SIG-M5 (cell line): Measurements from ENCODE around the gene IARS2.
"Not testable (repeated sequence)": the region's sequence is repeated elsewhere in the genome, so short reads cannot be mapped to it uniquely, and the experiment has no call there.

Source experiments
- DNase-seq: peaks from one replicate; lab custom pipeline; 2025; lab: John Stamatoyannopoulos, UW

IARS2 gene

DNA sequence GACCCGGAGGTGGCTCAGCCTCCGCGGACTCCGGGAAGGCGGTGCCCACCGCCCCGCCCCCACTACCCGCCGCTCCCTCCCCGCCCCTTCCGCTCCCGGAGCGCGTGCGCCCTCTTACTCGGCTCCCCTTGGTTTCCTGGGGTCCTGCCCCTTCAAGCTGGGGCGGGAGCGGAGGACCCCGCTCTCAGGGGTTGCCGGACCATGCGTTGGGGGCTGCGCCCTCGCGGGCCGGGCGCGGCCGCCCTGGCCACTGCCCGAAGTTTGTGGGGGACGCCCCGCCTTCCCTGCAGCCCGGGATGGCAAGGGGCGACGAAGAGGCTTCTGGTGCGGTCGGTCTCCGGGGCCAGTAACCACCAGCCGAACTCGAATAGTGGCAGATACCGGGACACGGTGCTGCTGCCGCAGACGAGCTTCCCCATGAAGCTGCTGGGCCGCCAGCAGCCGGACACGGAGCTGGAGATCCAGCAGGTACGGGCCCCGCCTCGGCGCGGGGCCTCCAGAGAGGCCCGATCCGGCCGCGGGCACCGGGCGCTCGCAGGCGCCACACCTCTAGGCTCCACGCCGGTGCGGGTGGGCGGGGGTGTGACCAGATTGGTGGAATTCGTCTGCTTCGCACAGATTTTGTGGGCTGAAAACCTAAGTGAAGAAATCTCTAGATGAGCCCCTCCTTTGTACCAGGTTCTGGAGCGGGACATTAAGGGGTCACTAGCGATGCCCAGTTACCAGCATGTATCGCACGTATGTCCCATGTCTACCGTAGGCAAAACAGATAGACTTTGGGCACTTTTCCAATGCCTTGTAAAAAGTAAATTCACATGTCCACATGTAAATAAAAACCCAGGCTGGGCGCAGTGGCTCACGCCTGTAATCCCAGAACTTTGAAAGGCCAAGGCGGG, at the start of gene IARS2:
Gene IARS2, plus strand, starts transcription at position 117 of the 896 bp plus-strand sequence. Its CDS starts 85 bp downstream, at position 202.
- DNase-seq, result peak; percentile 26

- DNase-seq, result no peak
Observed at GRCh38 chr1:220044678-220045355, 49.1 kb upstream of the IARS2 start.

DNA sequence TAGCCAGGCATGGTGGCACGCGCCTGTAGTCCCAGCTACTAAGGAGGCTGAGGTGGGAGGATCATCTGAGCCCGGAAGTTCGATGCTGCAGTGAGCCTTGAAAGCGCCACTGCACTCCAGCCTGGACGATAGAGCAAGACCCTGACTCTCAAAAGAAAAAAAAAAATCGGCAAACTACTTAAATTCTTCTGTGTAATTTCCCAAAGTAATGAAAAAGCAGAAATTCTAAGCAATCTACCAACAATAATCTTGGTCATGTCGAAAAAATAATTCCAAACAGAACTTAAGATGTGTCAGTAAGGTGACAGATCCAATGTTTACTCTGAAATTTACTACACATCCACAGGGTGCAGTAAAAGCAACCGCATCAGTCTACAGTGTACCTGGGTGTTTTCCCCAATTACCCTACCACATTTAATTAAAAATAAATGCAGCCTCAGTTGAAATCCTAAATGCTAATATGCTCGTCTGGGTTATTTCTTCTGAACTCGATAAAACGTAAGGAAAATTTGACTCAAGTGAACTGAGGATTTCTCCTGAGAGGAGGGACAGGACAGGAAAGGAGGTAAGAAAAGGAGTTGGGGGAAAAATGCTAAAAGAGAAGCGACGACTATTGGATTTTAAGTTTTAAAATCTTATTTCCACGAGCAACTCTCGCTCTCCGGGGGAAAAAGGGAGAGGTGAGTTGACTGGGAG, 48.4 kb upstream of the IARS2 start:
- no peak for DNase-seq

GRCh38 chr1:220046052-220046930, 47.6 kb upstream of the IARS2 start, which contains the start of gene EPRS1:
TSS of gene EPRS1 (minus strand) at chr1:220046505. CDS start at chr1:220046388, 117 bp downstream.
- peak; percentile 98 for DNase-seq

DNA sequence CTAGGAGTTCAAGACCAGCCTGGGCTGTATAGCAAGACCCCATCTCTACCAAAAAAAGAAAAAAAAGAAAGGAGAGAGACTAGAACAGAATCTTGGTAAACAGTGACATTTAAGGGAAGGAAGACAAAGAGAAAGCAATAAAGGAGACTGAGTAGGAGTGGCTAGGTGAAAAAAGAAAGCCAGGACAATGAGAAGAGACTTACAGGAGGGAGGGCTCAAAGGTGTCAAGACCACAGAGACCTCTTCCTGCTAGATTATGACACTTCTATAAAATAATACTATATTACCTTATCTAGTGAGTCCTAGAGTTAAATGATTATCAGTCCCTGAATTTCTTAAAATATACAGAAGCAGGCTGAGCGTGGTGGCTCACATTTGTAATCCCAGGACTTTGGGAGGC, 37.6 kb upstream of the IARS2 start:
- no peak for DNase-seq

- DNase-seq, result no peak
Observed at GRCh38 chr1:220060876-220061275, 33.1 kb upstream of the IARS2 start.

DNA sequence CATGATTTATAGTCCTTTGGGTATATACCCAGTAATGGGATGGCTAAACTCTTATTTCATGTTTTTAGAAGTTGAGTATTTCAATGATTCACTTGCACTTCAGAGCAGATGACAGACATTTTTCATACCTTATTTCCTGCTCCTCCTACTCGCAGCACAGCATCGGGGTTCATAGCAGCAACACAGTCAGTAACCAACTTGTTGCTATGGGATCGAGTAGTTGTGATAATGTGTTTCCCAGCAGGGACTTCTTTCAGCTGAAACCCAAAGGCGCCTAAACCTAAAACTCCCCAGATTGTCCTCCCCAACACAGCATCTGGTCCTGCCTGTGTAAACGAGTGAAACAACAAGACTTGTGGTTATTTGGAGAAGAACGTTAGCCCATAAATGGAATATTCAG, 31.3 kb upstream of the IARS2 start:
- no peak for DNase-seq

DNA sequence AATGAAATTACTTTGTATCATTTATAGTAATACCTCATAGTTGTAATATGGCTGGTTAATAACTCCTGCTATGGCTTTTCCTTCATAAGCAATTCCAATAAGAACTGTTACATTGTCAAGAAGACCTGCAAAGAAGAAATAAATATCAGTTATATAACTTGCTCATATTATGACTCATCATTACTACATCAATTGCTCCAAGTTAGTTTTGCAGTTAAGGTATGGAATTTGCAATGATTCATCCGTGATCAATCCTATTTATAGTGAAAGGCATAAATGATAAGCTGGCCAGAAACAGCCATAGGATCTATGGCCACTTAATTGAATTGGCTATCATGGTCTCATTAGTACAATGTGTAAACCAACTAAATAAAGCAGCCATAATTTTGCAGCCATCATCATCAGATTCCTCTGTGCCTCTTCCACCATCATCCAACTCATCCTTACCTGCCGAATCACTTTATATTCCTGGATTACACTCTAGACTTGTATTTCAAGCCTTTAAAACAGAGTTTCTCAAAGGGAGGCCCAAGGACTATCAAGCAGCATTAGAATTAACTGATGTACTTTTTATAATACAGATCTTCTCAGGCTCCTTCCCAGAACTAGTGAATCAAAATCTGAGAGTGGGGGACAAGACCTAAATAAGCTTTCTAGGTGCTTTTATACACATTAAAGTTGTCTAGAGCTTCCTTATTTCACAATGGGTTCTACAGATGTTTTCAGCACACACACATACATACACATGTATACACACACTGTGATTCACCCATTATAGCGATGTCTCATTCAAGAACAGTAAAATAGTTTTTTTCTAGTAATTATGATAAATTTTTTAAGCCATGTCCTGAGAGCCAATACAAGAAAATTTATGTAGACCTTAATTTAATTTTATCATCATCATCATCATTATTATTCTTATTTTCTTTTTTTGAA, 26.4 kb upstream of the IARS2 start:
- no peak for DNase-seq

GRCh38 chr1:220076861-220077762, 16.8 kb upstream of the IARS2 start:
- DNase-seq, result no peak

DNA sequence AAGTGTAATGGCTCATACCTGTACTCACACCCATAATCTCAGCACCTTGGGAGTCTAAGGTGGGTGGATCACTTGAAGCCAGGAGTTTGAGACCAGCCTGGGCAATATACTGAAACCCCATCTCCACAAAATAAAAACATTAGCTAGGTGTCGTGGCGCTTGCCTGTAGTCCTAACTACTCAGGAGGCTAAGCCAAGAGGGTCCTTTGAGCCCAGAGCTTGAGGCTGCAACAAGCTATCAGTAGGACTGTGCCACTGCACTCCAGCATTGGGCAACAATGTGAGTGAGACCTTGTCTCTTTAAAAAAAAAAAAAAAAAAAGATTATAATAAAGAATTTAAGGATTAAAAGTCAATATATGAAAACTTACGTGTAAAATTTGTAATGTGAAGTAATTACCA, 16.0 kb upstream of the IARS2 start:
- no peak for DNase-seq

GRCh38 chr1:220084460-220084859, 9.5 kb upstream of the IARS2 start:
- no peak for DNase-seq

- not testable (repeated sequence) for DNase-seq
Observed at GRCh38 chr1:220086261-220086686, 7.7 kb upstream of the IARS2 start.

- DNase-seq, result peak; percentile 94
Observed at GRCh38 chr1:220089650-220090556, 4.0 kb upstream of the IARS2 start, which contains the start of gene BPNT1. TSS of gene BPNT1 (minus strand) at chr1:220089788. CDS start at chr1:220079846, 9,942 bp downstream.

GRCh38 chr1:220092694-220093093, 1.2 kb upstream of the IARS2 start:
- no peak for DNase-seq

- DNase-seq, result no peak
Observed at GRCh38 chr1:220093361-220094015, 444 bp upstream of the IARS2 start.

DNA sequence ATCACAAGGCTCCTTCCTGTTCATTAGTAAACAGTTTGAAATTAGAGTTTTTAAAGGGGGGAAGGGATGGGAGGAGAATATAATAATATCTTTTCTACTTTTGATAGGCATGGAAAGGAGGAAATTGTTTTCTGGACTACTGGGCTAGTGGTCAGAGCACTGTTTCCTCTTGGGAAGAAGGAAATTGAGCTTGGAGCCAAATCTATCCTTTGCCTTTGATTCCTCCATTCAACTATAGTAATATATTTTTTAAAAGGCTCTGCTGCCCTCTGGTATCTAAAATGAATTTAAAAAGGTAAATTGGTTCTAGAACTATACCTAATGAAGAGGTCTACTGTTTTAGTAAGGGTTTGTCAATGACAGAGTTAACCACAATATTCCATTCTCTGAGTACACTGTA, 5.9 kb downstream of the IARS2 start:
- no peak for DNase-seq

DNA sequence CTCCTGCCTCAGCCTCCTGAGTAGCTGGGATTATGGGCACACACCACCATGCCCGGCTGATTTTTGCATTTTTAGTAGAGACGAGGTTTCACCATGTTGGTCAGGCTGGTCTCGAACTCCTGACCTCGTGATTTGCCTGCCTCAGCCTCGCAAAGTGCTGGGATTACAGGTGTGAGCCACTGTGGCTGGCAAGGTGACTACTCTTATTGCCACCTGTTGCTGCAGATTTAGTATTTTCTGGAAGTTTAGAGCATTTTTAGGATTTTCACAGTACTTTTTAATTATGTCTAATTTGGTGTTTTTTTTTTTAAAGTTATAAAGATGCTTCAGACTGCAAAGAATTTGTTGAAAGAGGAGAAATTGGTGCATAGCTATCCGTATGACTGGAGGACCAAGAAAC, 16.5 kb downstream of the IARS2 start:
- not testable (repeated sequence) for DNase-seq
